Esophagus muscularis mucosa (tissue), 4 donors: ENCODE results near the gene MMP17. TPM values are rescaled to one million over a fixed set of nuclear protein-coding genes. Genes with fewer than 3 reads are reported as not detected.

Experiments
- DNase-seq: peaks from one replicate; pipeline ENCODE4 v3.0.0-alpha.2; 2017; ENCODE audit errors: extremely low spot score
- H3K27ac ChIP-seq, 4 donors: fragments of 200-600 bp; sonication (generic); replicated peaks in 1 of 4; 1 replicate in 3 of 4; 2 replicates in 1 of 4; pipeline ENCODE4 v1.5.1; 2016 to 2019; ENCODE audit warnings: mild to moderate bottlenecking in 1 of 4
- H3K27me3 ChIP-seq, 4 donors: fragments of 200-600 bp; sonication (generic); one replicate each; pipeline versions ENCODE4 v1.5.1 to v1.6.0; 2016 to 2019
- H3K36me3 ChIP-seq, 4 donors: fragments of 200-600 bp; sonication (generic); one replicate each; pipeline ENCODE4 v1.5.1; 2016 to 2019
- H3K4me1 ChIP-seq, 4 donors: fragments of 200-600 bp; sonication (generic); one replicate each; pipeline ENCODE4 v1.5.1; 2016 to 2019
- H3K4me3 ChIP-seq, 4 donors: fragments of 200-600 bp; sonication (generic); 1 replicate in 2 of 4; 2 replicates in 2 of 4; pipeline ENCODE4 v1.5.1; 2016 to 2019; ENCODE audit warnings: mild to moderate bottlenecking in 4 of 4, moderate library complexity in 1 of 4
- H3K9me3 ChIP-seq, 4 donors: fragments of 200-600 bp; sonication (generic); 1 replicate in 3 of 4; 2 replicates in 1 of 4; pipeline ENCODE4 v1.5.1; 2016 to 2019
- EP300 ChIP-seq: sonication (generic); formaldehyde crosslinking; IDR thresholded peaks from one replicate; pipeline ENCODE4 v1.6.1; 2017; ENCODE audit warnings: antibody characterized with exemption
- POLR2A ChIP-seq: fragments of 450-650 bp; IDR thresholded peaks from one replicate; pipeline ENCODE4 v1.6.1; 2017; ENCODE audit warnings: antibody characterized with exemption, moderate library complexity, mild to moderate bottlenecking, low read depth
- POLR2AphosphoS5 ChIP-seq, 2 donors: sonication (generic); formaldehyde crosslinking; IDR thresholded peaks; one replicate each; pipeline ENCODE4 v1.6.1; 2017; ENCODE audit warnings: antibody characterized with exemption in 2 of 2
- WGBS: methylation state at CpG from one replicate; pipeline ENCODE4 v1.1.5; 2018; 5-methylcytosine and 5-hydroxymethylcytosine counted together
- intact Hi-C: fragments of 100-400 bp; cut with DNase I; formaldehyde crosslinking; loops from one replicate; pipeline ENCODE4 v1.15.1; 2023
- total RNA-seq, 4 donors: library from RNA; depleted of rRNA; stranded (reverse); fragments of >200 nt; gene quantifications; one replicate each; pipeline versions ENCODE4 v1.1.0 to v1.2.1, GENCODE V29; 2016
- TF ChIP-seq, protein P1 (sequence below), 3 experiments: fragments of 200-600 bp in 2 of 3; fragments of 450-650 bp in 1 of 3; sonication (generic) in 2 of 3; IDR thresholded peaks; one replicate each; pipeline ENCODE4 v1.5.1; 2017 to 2019; ENCODE audit warnings: antibody characterized with exemption in 3 of 3, mild to moderate bottlenecking in 2 of 3, moderate library complexity in 1 of 3

MMP17 gene
- total RNA-seq, 4 donors from 2014 or later = 2.5 to 5.8 (median 5.1) TPM

DNA sequence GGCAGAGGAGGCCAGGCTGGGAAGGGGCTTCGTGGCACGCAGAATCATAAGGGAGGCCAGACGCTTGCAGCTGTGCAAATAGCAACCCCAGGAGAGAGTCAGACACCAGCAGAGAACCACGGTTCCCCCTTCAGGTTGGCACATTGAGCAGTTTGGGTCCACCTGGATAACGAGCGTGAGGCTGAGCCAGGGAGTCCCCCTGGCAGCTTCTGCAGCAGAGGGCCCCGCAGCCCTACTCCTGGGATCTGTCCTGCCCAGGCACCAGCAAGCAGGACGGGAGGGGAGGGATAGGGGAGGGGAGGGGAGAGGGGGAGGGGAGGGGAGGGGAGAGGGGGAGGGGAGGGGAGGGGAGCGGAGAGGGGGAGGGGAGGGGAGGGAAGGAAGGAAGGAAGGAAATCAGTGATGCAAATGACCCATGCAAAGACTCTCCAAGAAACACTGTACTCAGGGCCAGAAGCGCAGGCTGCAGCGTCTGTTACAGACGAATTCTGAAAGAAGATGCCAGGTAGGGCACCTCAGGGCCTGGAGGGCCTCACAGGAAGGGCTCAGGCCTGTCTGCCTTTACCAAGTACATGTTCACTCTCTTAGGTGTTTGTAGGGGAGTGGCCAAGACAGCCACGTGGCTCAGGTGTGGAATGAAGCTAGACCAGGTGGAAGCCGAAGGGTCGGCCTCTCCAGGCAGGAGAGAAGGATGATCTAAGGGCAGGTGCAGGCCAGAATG is 32.3 kb upstream of the MMP17 start:
- Histone ChIP-seq H3K27ac (no peak overlapping the region), H3K4me3 (no peak overlapping the region), H3K36me3 (peaks cover 28 to 96% (median 90%) of the 10 kb centered on the region in 4 donors), H3K9me3 (no peaks in the 10 kb centered on the region), H3K4me1 (no peaks in the 10 kb centered on the region), H3K27me3 (no peaks in the 10 kb centered on the region)
- intact Hi-C loops = no loop called here
- 65% methylated on average over 9 of the region's 15 CpGs for WGBS
- no peak for DNase-seq
- TF ChIP-seq POLR2AphosphoS5 (IDR thresholded peaks at IDR 0.05) = no peak
- TF ChIP-seq EP300 = no peak
- TF ChIP-seq, protein P1, sequence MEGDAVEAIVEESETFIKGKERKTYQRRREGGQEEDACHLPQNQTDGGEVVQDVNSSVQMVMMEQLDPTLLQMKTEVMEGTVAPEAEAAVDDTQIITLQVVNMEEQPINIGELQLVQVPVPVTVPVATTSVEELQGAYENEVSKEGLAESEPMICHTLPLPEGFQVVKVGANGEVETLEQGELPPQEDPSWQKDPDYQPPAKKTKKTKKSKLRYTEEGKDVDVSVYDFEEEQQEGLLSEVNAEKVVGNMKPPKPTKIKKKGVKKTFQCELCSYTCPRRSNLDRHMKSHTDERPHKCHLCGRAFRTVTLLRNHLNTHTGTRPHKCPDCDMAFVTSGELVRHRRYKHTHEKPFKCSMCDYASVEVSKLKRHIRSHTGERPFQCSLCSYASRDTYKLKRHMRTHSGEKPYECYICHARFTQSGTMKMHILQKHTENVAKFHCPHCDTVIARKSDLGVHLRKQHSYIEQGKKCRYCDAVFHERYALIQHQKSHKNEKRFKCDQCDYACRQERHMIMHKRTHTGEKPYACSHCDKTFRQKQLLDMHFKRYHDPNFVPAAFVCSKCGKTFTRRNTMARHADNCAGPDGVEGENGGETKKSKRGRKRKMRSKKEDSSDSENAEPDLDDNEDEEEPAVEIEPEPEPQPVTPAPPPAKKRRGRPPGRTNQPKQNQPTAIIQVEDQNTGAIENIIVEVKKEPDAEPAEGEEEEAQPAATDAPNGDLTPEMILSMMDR (IDR thresholded peaks at IDR 0.05) = no peak
- no peak for TF ChIP-seq POLR2A

DNA sequence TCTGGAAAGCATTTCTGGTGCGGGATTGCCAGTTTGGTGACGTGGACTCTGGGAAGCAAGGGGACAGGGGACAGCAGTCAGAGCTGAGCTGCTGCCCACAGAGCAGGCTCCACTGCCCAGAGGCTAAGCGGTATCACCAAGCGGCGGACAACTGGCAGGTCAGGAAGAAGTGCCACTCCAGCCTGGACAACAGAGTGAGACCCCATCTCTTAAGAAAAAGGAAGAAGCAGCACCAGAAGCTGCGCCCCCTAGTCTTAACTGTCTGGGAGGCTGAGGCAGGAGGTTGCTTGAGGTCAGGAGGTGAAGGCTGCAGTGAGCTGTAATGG is 31.8 kb upstream of the MMP17 start:
- 100% methylated on average over 6 of the region's 6 CpGs for WGBS
- intact Hi-C loops = no loop called here

GRCh38 chr12:131796754-131797587 is 31.2 kb upstream of the MMP17 start:
- Histone ChIP-seq H3K36me3 (peaks cover 33 to 93% (median 85%) of the 10 kb centered on the region in 4 donors), H3K4me1 (no peaks in the 10 kb centered on the region), H3K9me3 (no peaks in the 10 kb centered on the region), H3K27ac (no peak overlapping the region), H3K4me3 (no peak overlapping the region), H3K27me3 (no peaks in the 10 kb centered on the region)
- no peak for DNase-seq
- 92% methylated on average over 24 of the region's 28 CpGs for WGBS
- intact Hi-C loops = no loop called here
- no peak for TF ChIP-seq POLR2A
- TF ChIP-seq, protein P1 (IDR thresholded peaks at IDR 0.05) = no peak
- no peak for TF ChIP-seq EP300
- TF ChIP-seq POLR2AphosphoS5 (IDR thresholded peaks at IDR 0.05) = no peak

More for the DNA sequence above, 31.8 kb upstream of the MMP17 start:
- no peaks in the 10 kb centered on the region for H3K4me1 ChIP-seq
- H3K27me3 ChIP-seq = no peaks in the 10 kb centered on the region
- no peaks in the 10 kb centered on the region for H3K9me3 ChIP-seq
- H3K36me3 ChIP-seq = peaks cover 28 to 93% (median 87%) of the 10 kb centered on the region in 4 donors
- no peak overlapping the region for H3K27ac ChIP-seq
- DNase-seq = no peak
- no peak overlapping the region for H3K4me3 ChIP-seq
- no peak for TF ChIP-seq POLR2A
- TF ChIP-seq EP300 = no peak
- TF ChIP-seq, protein P1 (IDR thresholded peaks at IDR 0.05) = no peak

DNA sequence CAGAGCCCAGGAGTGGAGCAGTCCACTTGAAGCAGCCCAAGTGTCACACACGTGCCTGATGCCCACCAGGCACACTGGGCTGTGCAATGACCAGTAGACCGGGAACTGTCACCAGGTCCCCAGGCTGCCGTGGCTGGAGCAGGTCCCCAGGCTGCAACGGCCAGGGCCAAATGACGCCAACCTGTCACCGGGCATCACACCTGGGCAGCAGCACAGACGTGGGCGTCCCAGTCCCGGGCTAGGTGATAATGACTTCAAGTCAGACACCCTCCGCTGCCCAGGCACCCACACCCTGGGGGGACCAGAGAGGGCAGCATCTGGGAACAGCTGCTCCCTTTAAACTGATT is 30.6 kb upstream of the MMP17 start:
- TF ChIP-seq POLR2AphosphoS5 (IDR thresholded peaks at IDR 0.05) (no peak), POLR2A (no peak), EP300 (no peak)
- TF ChIP-seq, protein P1 (IDR thresholded peaks at IDR 0.05) = no peak
- WGBS = 93% methylated on average over 9 of the region's 10 CpGs
- Histone ChIP-seq H3K4me3 (no peak overlapping the region), H3K27me3 (no peaks in the 10 kb centered on the region), H3K36me3 (peaks cover 39 to 93% (median 86%) of the 10 kb centered on the region in 4 donors), H3K27ac (no peak overlapping the region), H3K4me1 (no peaks in the 10 kb centered on the region), H3K9me3 (no peaks in the 10 kb centered on the region)
- no peak for DNase-seq
- intact Hi-C loops = no loop called here
